Stimulated activated CD8-positive, alpha-beta memory T cell treated with anti-CD3 and anti-CD28 coated beads, Interleukin-7, amount 100 ng/mL, for 1 hour (primary cell): ENCODE results near the gene TP53INP2.
"Not testable (repeated sequence)": the region's sequence is repeated elsewhere in the genome, so short reads cannot be mapped to it uniquely, and the experiment has no call there.

Experiments used
- DNase-seq, 2 donors: peaks; one replicate each; pipeline ENCODE4 v3.0.0-alpha.2; 2020; ENCODE audit warnings: low read depth in 2 of 2

The TP53INP2 gene, protein sequence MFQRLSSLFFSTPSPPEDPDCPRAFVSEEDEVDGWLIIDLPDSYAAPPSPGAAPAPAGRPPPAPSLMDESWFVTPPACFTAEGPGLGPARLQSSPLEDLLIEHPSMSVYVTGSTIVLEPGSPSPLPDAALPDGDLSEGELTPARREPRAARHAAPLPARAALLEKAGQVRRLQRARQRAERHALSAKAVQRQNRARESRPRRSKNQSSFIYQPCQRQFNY

DNA sequence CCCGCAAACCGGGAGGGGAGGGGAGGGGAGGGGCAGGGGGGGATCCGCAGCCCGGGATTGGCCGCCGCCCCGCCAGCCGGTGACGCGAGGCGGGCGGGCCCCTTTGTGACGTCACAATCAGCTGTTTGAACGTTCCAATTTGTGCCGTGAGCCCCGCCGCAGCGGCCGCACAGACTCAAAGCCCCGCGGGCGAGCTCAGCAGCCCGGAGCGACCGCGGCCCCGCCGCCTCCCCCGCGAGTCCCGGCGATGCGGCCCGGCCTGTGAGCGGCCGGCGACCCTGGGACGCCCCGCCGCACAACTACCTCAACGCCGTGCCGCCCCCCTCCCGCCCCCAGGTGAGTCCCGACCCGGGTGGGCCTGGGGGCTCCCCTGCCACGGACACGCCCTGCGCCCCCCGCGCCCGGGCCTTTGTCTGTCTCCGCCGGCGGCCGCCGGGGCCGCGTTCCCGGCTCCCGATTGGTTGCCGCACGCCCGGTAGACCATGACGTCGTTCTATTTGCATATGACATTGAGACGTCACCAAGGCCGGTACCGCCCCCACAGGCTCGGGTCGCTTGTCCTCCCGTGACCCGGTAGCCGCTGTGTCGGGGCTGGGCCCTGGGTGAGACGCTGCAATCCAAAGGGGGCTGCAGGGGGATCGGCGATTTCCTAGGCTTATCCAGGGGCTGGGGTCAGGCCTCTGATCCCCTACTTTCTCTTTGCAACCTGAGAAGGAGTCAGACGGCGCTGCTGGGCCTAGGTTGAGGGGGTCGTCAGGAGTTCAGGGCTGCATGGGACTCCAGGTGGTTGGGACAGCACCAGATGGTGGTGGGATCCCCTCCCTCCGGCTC is at the start of gene TP53INP2:
TP53INP2 (plus strand) TSS at position 168 of the 831 bp plus-strand sequence. CDS start 4,396 bp downstream, outside the sequence.
- peak; percentile 74 to 75 for DNase-seq

DNA sequence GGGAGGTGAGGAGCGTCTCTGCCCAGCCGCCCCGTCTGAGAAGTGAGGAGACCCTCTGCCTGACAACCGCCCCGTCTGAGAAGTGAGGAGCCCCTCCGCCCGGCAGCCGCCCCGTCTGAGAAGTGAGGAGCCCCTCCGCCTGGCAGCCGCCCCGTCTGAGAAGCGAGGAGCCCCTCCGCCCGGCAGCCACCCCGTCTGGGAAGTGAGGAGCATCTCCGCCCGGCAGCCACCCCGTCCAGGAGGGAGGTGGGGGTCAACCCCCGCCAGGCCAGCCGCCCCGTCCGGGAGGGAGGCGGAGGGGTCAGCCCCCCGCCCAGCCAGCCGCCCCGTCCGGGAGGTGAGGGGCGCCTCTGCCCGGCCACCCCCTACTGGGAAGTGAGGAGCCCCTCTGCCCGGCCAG is 45.5 kb upstream of the TP53INP2 start:
- not testable (repeated sequence) for DNase-seq

DNA sequence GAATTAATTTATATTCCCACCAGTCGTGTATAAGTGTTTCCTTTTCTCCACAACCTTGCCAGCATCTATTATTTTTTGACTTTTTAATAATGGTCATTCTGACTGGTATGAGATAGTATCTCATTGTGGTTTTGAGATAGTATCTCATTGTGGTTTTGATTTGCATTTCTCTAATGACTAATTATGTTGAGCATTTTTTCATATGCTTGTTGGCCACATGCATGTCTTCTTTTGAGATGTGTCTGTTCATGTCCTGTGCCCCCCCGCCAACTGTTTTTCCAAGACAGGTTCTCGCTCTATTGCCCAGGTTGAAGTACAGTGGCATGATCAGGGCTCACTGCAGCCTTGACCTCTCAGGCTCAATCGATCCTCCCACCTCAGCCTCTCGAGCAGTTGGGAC is 42.3 kb upstream of the TP53INP2 start:
- DNase-seq = not testable (repeated sequence)

DNA sequence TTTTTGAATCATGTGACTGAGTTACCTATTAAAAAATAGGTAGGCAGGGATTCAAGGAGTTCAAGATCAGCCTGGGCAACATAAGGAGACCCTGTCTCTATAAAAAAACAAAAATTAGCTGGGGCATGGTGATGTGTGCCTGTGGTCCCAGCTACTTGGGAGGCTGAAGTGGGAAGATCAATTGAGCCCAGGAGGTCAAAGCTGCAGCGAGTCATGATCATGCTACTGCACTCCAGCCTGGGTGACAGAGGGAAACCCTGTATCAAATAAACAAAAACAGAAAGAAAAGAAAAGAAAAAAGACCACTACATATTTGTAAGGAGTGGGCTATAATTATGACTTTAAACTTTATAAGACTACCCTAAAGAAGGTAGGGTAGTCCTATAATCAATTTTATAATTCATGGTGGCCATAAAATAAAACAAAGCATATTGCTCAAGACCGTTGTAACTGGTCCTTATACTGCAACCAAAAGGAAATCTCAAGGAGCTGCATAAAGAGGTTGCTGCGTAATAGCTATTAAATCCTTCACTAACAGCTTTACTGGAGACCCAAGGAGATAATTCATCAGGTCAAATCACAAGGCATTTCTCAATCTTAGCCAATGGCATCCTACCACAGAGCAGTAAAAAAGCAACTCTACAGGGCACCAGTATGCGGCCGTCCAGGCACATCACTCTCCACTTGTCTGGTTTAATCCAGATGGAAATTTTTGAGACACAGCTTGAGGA is 40.8 kb upstream of the TP53INP2 start:
- DNase-seq = no peak

DNA sequence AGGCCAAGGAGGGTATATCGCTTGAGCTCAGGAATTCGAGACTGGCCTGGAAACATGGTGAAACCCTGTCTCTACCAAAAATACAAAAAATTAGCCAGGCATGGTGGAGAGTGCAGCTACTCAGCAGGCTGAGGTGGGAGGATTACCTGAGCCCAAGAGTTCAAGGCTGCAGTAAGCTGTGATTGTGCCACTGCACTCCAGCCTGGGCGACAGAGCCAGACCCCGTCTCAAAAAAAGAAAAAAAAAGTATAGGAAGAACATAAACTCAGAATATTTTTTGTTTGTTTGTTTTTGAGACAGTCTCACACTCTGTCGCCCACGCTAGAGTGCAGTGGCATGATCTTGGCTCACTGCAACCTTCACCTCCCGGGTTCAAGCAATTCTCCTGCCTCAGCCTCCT is 39.4 kb upstream of the TP53INP2 start:
- not testable (repeated sequence) for DNase-seq

DNA sequence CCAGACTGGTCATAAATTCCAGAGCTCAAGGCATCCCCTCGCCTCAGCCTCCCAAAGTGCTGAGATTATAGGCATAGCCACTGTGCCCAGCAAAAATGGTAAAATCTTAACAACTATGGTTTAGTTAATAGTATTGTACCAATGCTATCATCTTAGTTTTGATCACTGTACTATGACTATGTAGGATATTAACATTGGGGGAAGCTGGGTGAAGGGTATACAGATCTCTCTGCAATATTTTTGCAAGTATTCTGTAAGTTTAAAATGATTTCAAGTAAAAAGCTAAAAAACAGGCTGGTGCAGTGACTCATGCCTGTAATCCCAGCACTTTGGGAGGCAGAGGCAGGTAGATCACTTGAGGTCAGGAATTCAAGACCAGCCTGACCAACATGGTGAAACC is 35.0 kb upstream of the TP53INP2 start:
- DNase-seq = no peak

DNA sequence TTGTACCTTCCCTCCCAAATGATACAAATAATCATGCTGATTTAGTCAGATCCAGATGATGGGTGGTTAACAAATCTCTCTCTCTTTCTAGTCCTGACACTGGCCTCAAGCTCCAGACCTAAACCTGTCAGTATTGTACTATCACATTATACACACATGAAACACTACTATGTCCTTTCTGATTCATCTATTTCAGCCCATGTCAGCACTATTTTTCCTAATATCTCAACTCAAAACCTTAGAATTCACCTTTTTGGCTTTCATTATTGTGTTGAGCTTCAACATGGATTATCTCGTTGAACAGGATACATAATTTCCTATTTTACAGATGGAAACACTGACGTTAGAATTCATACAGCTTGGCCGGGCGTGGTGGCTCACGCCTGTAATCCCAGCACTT is 30.7 kb upstream of the TP53INP2 start:
- no peak for DNase-seq

DNA sequence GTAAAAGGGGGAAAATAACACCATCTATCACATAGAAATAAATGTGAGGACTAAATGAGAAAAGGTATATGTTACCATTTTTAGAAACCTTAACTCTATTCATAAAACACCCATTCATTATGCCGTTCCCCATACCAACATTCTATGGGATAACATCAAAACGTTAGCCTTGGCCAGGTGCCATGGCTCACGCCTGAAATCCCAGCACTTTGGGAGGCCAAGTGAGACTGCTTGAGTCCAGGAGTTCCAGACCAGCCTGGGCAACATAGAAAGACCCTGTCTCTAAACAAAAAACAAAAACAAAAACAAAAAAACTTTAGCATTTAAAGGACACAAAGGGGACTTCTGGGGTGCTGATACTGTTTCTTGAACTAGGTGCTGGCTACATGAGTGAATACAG is 28.6 kb upstream of the TP53INP2 start:
- DNase-seq = no peak

DNA sequence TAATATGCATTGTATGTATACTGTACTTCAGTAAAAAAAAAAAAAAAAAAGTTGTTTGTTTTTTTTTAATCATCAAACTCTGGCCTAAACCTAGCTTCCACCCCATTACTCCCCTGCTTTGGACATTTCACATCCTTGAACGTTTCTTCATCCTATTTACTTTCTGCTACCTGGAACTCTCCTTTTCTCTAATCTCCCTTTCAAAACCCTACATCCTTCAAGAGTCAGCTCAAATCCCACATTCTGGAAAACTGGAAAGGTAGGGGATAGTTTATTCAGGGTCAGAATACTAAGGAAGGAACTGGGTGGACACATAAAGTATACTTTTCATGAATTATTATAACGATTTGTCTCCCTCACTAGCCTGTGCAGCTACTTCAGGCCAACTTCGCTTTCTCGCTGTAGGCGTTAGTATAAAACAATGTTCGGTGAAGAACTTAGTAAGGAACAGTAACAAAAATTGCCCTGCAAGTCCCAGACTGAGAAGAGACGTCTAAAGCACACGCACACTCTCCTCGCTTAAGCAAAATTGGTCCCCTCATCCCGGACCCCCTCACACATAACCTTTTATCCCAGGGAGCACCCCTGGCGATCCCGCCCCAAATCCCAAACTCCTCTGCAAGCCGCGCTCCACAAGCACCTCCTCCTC is 28.0 kb upstream of the TP53INP2 start:
- DNase-seq = no peak

DNA sequence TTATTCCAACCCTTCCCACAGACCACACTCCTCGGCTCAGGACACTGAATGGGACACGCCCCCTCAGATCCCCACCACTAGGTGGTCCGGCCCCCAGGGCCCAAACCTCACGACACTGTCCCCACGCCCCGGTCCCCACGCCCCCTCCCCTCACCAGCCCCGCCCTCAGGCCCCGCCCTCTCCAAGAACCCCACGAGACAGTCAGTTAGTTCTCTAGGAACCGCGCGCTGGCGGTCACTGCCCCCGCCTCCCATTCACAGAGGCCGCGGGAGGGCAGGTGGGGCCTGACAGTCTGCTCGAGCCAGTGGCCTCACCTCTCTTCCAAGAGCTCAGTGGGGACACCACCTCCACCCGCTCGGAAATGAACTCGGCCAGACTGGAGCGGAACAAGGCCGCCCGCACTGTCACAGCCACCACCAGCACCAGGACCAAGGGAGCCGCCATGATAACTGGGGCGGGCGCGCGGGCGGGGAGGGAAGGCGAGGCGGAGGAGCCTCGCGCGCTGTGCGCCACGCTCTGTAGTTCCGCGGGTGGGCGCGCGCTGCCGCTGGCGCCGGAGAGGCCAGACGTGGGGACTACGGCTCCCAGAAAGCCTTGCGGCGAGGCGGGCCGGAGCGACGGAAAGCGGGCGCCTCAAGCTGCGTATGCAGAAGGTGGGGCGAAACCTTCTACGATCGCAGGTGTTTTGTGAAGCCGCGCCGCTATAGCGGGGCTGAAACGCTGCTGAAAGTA is 27.3 kb upstream of the TP53INP2 start, which contains the start of gene PIGU:
PIGU (minus strand) TSS at position 451 of the 732 bp plus-strand sequence; CDS start at position 444, 7 bp downstream.
- DNase-seq = peak; percentile 88 to 94

DNA sequence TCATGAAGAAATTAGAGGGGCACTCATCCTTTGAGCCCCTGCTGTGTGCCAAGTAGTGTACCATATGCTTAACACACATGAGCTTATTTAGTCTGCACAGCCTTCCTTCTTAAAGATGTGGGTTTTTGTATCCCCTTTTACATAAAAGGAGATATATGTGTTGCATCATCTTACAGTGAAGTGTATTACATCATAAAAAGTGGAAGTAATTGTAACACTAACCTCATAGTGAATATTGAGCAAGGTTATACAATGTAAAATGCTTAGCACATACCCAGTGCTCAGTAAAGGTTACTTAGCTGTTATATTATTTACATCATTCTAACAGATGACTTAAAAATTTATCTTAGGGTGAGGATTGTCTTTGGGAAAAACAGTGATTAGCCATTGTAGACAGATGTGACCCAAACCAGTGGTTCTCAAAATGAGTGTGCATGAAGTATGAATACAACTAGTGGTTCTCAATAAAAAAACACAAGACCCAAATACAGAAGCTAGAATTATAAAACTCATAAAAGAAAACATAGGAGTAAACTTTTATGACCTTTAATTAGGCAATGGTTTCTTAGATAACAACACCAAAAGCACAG is 23.5 kb upstream of the TP53INP2 start:
- no peak for DNase-seq

DNA sequence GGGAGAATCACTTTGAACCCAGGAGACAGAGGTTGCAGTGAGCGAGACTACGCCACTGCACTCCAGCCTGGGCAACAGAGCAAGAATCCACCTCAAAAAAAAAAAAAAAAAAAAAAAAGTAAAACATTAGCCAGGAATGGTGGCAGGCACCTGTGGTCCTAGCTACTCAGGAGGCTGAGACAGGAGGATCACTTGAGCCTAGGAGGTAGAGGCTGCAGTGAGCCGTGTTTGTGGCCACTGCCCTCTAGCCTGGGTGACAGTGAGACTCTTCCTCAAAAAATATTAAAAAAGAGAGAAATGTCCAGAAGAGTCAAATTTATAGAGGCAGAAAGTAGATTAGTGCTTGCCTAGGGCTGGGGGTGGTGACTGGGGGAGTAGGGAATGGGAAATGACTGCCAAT is 20.5 kb upstream of the TP53INP2 start:
- no peak for DNase-seq

DNA sequence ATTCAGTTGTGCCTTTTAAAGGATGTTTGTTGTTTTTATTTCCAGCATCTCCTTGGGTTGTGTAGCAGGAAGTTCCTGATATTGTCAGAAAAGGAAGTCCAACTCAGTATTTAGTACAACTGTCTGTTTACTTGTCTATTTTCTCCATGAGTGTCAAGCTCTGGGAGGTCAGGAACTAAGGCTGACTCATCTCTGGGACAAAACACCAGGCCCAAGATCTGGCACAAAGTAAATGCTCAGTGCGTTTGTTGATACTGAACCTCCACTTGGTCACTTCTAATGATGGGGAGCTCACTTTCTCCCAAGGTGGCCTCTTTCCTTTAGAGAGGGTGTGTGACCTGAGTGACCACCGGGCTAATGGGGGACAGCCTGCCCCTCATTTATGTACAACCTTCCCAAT is 14.7 kb upstream of the TP53INP2 start:
- no peak for DNase-seq

DNA sequence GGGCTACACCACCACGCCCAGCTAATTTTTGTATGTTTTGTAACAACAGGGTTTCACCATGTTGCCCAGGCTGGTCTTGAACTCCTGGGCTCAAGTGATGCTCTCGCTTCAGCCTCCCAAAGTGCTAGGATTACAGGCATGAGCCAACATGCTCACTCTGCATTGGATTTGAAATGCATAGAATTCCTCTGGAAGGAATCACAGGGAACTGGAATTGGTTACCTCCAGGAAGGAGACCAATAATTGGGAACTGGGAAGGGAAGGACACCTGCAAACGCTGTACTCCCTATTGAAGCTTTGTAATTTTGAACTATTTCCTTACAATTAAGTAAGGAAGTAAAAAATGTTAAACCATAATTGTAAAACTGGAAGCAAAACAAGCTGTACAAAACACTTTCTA is 12.3 kb upstream of the TP53INP2 start:
- no peak for DNase-seq

DNA sequence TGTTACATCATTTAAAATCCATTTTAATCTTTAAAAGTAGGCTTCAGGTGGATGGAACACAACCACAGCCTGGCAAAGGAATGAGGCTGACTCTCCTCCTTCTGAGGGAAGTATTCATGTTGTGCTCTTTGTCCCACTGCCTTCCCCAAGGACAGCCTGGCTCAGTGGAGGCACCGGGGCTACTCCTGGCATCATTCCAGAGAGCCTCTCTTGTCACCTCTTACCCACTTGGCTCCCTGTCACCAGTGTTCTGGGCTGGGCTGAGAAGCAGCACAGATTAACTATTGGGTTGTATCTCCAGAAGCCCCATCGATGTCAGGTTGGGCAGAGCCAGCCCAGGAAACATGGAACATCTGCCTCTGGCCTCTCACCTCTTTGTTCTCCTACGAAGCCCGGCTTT is 10.7 kb upstream of the TP53INP2 start:
- DNase-seq = no peak

DNA sequence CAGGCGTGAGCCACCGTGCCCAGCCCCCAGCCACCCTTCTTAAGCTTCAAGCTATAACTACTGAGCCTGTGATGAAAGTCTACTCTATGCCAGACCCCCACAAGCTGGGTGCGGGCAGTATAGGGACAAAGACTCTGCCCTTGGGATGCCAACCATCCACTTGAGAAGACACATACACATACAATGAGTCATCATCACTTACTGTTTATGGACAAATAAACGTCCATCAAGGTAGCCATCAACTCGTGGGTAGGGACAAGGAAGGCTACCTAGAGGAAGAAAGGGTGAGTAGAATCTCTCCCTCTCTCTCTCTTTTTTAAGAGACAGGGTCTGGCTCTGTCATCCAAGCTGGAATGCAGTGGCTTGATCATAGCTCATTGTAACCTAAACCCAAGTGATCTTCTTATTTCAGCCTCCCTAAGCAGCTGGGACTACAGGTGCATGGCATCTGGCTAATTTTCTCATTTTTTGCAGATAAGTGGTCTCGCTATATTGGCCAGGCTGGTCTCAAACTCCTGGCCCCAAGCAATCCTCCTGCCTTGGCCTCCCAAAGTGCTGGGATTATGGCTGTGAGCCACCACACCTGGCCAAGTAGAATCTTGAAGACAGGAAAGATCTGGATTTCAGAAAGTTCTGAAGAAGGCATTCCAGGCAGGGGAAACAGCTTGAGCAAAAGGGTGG is 2.6 kb upstream of the TP53INP2 start:
- DNase-seq = no peak

DNA sequence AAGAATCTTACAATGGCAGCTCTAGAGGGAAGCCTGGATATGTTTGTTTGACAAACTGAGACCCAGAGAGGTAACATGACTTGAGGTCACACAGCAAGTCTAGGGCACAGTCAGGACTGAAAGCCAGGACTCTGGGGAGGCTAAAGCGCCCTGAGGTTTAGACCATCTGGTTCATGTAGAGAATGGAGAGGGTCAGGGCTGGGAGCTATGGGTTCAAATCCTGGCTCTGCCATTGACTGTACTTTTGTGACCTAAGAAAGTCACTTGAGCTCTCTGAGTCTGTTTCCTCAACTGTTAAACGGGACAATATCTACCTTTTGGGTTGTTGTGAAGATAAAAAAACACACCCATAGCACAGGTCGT is 1.1 kb upstream of the TP53INP2 start:
- DNase-seq = no peak

DNA sequence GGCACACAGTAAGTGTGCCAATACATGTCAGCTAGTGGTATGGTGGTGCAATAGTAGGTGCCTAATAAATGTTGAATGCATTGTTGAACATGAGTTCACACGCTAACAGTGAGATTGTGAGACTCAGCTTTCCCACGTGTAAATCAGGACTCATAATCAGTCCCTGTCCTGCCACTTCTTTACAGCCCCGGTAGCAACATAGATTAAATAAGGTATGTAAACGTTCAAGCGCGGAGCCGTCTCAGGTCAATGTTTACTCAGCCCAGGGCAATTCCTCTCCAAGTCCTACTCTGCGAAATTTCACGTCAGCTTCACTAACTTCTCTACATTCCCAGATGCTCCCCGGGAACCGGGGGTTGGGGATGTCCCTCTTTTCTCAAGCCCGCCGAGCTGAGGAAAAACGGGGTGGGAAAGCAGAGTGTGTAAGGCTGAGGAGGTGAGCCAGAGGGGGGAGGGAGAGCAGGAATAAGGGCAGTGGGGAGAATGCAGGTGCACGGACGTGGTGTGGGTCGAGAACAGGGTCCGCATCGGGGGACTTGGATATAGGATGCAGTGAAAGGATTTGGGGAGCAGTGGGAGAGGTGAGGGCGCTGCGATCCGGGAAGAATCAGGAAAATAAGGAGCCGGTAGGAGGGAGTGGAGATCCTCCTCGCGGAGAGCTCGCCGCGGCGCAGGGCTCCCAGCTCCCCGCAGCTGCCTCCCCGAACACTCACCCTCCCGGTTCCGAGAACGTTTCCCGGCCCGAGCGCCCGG is 544 bp upstream of the TP53INP2 start:
- no peak for DNase-seq

DNA sequence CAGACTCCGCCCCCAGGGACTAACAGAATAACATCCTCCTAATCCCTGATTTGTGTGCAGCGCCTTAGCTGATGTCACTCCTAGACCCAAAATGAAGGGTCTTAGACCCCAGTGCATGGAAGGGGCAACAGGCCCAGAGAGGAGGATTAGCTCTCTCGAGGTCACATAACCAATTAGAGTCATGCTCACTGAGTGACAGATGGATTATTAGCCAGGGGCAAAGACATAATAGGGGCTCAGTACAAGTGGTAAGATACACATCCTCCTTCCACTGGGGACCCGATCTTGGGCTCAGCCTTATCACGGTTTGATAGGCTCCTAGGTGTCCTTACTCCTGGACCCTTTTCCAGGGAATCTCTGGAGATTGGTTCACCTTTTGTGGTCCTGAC is 858 bp downstream of the TP53INP2 start:
- no peak for DNase-seq
